H1 (cell line): ENCODE results near the gene SKAP1. TPM values are rescaled to one million over a fixed set of nuclear protein-coding genes. Genes with fewer than 3 reads are reported as not detected.

ENCODE experiments used
- CTCF ChIA-PET: fragments of 300-600 bp; sonication (Branson Sonifier 250); formaldehyde crosslinking; loops from one replicate; lab custom pipeline; 2021; ENCODE audit not compliant: partially characterized antibody; lab: Charles Lee
- POLR2A ChIA-PET: fragments of 300-600 bp; sonication (Branson Sonifier 250); formaldehyde crosslinking; loops from one replicate; lab custom pipeline; 2021; ENCODE audit warnings: inconsistent platforms; ENCODE audit not compliant: partially characterized antibody; lab: Charles Lee
- DNase-seq, 2 experiments: peaks; one replicate each; pipeline versions ENCODE4 v3.0.0 to v3.0.0-alpha.2; 2010 to 2022; ENCODE audit warnings: low spot score in 2 of 2, low read depth in 1 of 2, mixed read lengths in 1 of 2
- FAIRE-seq: peaks from 2 replicates; lab custom pipeline; 2011; peaks lifted over from hg19 to GRCh38; lab: Jason Lieb, UNC
- H2AFZ ChIP-seq: 2 replicates; pipeline ENCODE4 v1.8.1; 2012; ENCODE audit warnings: low read length, inconsistent platforms
- H2AK5ac ChIP-seq: 2 replicates; pipeline ENCODE4 v1.6.1; 2013; ENCODE audit warnings: low read depth, low read length
- H2BK120ac ChIP-seq: replicated peaks from 2 replicates; pipeline ENCODE3; 2013; ENCODE audit warnings: low read depth, low read length, inconsistent platforms
- H2BK12ac ChIP-seq: 2 replicates; pipeline ENCODE4 v1.6.1; 2013; ENCODE audit warnings: low read depth, low read length
- H2BK15ac ChIP-seq: 2 replicates; pipeline ENCODE4 v1.6.1; 2013; ENCODE audit warnings: low read length
- H2BK20ac ChIP-seq: 2 replicates; pipeline ENCODE4 v1.6.1; 2013; ENCODE audit warnings: low read length
- H2BK5ac ChIP-seq: 2 replicates; pipeline ENCODE4 v1.6.1; 2013; ENCODE audit warnings: low read depth, low read length
- H3K14ac ChIP-seq: 2 replicates; pipeline ENCODE4 v1.6.1; 2013; ENCODE audit warnings: inconsistent platforms; ENCODE audit not compliant: insufficient read length
- H3K18ac ChIP-seq: 2 replicates; pipeline ENCODE4 v1.6.1; 2013; ENCODE audit warnings: low read length; ENCODE audit errors: extremely low read depth
- H3K23ac ChIP-seq: 2 replicates; pipeline ENCODE4 v1.6.1; 2013; ENCODE audit warnings: inconsistent platforms; ENCODE audit not compliant: insufficient read length
- H3K23me2 ChIP-seq: 2 replicates; pipeline ENCODE4 v1.6.1; 2013; ENCODE audit warnings: low read depth, low read length
- H3K27ac ChIP-seq: 2 replicates; pipeline ENCODE4 v1.6.1; 2011; ENCODE audit warnings: low read depth, low read length, inconsistent platforms
- H3K27me3 ChIP-seq, 4 experiments: replicated peaks in 1 of 4; 1 replicate in 1 of 4; 2 replicates in 3 of 4; pipeline versions ENCODE4 v1.6.1 to v1.8.1; 2011 to 2013; ENCODE audit warnings: low read length in 3 of 4, mild to moderate bottlenecking in 3 of 4, inconsistent platforms in 2 of 4, mixed read lengths in 2 of 4, moderate library complexity in 1 of 4; ENCODE audit not compliant: control insufficient read depth in 3 of 4, insufficient read depth in 3 of 4; ENCODE audit errors: extremely low read depth in 1 of 4
- H3K36me3 ChIP-seq, 4 experiments: 2 replicates each; pipeline versions ENCODE4 v1.6.1 to v1.8.1; 2011 to 2013; ENCODE audit warnings: mild to moderate bottlenecking in 4 of 4, low read length in 3 of 4, moderate library complexity in 2 of 4, control low read depth in 1 of 4, inconsistent platforms in 1 of 4; ENCODE audit not compliant: insufficient read depth in 4 of 4, control insufficient read depth in 2 of 4
- H3K4ac ChIP-seq: replicated peaks from 2 replicates; pipeline ENCODE3; 2013; ENCODE audit warnings: low read length, low read depth, mixed read lengths, inconsistent platforms; ENCODE audit not compliant: insufficient read length
- H3K4me1 ChIP-seq, 4 experiments: replicated peaks in 1 of 4; 1 replicate in 1 of 4; 2 replicates in 3 of 4; pipeline versions ENCODE4 v1.6.1 to v1.8.1; 2011 to 2013; ENCODE audit warnings: low read length in 3 of 4, inconsistent platforms in 2 of 4, mixed read lengths in 1 of 4; ENCODE audit not compliant: insufficient read depth in 4 of 4, control insufficient read depth in 3 of 4
- H3K4me2 ChIP-seq, 2 experiments: 2 replicates each; pipeline versions ENCODE4 v1.6.1 to v1.8.1; 2011 to 2013; ENCODE audit warnings: low read depth in 2 of 2, low read length in 2 of 2, control low read depth in 1 of 2, inconsistent platforms in 1 of 2, mild to moderate bottlenecking in 1 of 2; ENCODE audit not compliant: insufficient read depth in 1 of 2
- H3K4me3 ChIP-seq, 4 experiments: fragments of 200-600, 300-600 bp in 1 of 4; sonication (generic), shearing (Covaris generic), sonication (Bioruptor Twin) in 1 of 4; 2 replicates each; pipeline versions ENCODE4 v1.5.1 to v1.8.1; 2011 to 2016; ENCODE audit warnings: low read length in 4 of 4, low read depth in 3 of 4, control low read depth in 2 of 4, inconsistent platforms in 2 of 4, mild to moderate bottlenecking in 2 of 4, mixed read lengths in 1 of 4, moderate library complexity in 1 of 4; ENCODE audit not compliant: insufficient read depth in 2 of 4; ENCODE audit errors: extremely low read depth in 1 of 4
- H3K56ac ChIP-seq: replicated peaks from 2 replicates; pipeline ENCODE3; 2013; ENCODE audit warnings: low read depth, mild to moderate bottlenecking, mixed read lengths, low read length, inconsistent platforms; ENCODE audit not compliant: insufficient read length
- H3K79me1 ChIP-seq: 2 replicates; pipeline ENCODE4 v1.6.1; 2013; ENCODE audit warnings: low read depth, low read length, control low read depth
- H3K79me2 ChIP-seq, 2 experiments: 2 replicates each; pipeline versions ENCODE4 v1.6.1 to v1.8.1; 2012 to 2013; ENCODE audit warnings: low read length in 2 of 2, mild to moderate bottlenecking in 2 of 2, inconsistent platforms in 1 of 2; ENCODE audit not compliant: insufficient read depth in 2 of 2, control insufficient read depth in 1 of 2
- H3K9ac ChIP-seq, 4 experiments: replicated peaks in 1 of 4; 1 replicate in 1 of 4; 2 replicates in 3 of 4; pipeline versions ENCODE4 v1.6.1 to v1.8.1; 2011 to 2013; ENCODE audit warnings: low read depth in 3 of 4, low read length in 3 of 4, control low read depth in 2 of 4, mild to moderate bottlenecking in 2 of 4, moderate library complexity in 2 of 4, inconsistent platforms in 1 of 4; ENCODE audit errors: extremely low read depth in 1 of 4
- H3K9me3 ChIP-seq, 2 experiments: 2 replicates each; pipeline versions ENCODE4 v1.6.1 to v1.8.1; 2012 to 2013; ENCODE audit warnings: mild to moderate bottlenecking in 2 of 2, moderate library complexity in 2 of 2, control low read depth in 1 of 2, inconsistent platforms in 1 of 2, low read depth in 1 of 2, low read length in 1 of 2, mixed read lengths in 1 of 2; ENCODE audit not compliant: insufficient read depth in 2 of 2
- H4K20me1 ChIP-seq, 2 experiments: replicated peaks in 1 of 2; 2 replicates each; pipeline versions ENCODE3 to v1.8.1; 2011 to 2013; ENCODE audit warnings: inconsistent platforms in 2 of 2, low read length in 2 of 2, mild to moderate bottlenecking in 1 of 2; ENCODE audit not compliant: insufficient read depth in 2 of 2, control insufficient read depth in 1 of 2
- H4K5ac ChIP-seq: 2 replicates; pipeline ENCODE4 v1.6.1; 2013; ENCODE audit warnings: low read length, low read depth, mixed read lengths, inconsistent platforms; ENCODE audit not compliant: insufficient read length
- H4K8ac ChIP-seq: 2 replicates; pipeline ENCODE4 v1.8.0; 2013; ENCODE audit warnings: mild to moderate bottlenecking, moderate library complexity, low read length, inconsistent platforms; ENCODE audit not compliant: insufficient read depth; ENCODE audit errors: extremely low read depth
- H4K91ac ChIP-seq: replicated peaks from 2 replicates; pipeline ENCODE3; 2013; ENCODE audit warnings: low read length, mixed read lengths, inconsistent platforms; ENCODE audit not compliant: insufficient read length
- BCL11A ChIP-seq, 2 experiments: IDR thresholded peaks; one replicate each; pipeline ENCODE4 v1.6.1; 2011; ENCODE audit warnings: low read depth in 2 of 2, low read length in 2 of 2, mild to moderate bottlenecking in 2 of 2
- CBX5 ChIP-seq: fragments of 300-800, 300-1000 bp; sonication (generic); IDR thresholded peaks from 2 replicates; pipeline ENCODE4 v1.7.1; 2016; ENCODE audit warnings: antibody characterized with exemption, low read length, low read depth
- NRF1 ChIP-seq: IDR thresholded peaks from 2 replicates; pipeline ENCODE4 v1.6.1; 2011; ENCODE audit warnings: mild to moderate bottlenecking, low read depth, low read length, improper control_type of control experiment
- SP4 ChIP-seq: IDR thresholded peaks from 2 replicates; pipeline ENCODE4 v1.6.1; 2012; ENCODE audit warnings: low read length, inconsistent platforms
- TAF1 ChIP-seq: IDR thresholded peaks from 2 replicates; pipeline ENCODE4 v1.6.1; 2011; ENCODE audit warnings: mild to moderate bottlenecking, low read depth, low read length
- TCF12 ChIP-seq: IDR thresholded peaks from 2 replicates; pipeline ENCODE4 v1.6.1; 2011; ENCODE audit warnings: low read depth, mild to moderate bottlenecking, low read length
- WGBS, 2 experiments: shearing (Covaris generic) in 1 of 2; methylation state at CpG; one replicate each; pipeline versions ENCODE4 v1.1.6 to v1.1.7; 2013 to 2015; ENCODE audit warnings: low lambda C conversion rate in 2 of 2, mixed read lengths in 2 of 2, inconsistent platforms in 1 of 2, low coverage in 1 of 2, missing lambda C conversion rate in 1 of 2; ENCODE audit not compliant: insufficient replicate concordance in 2 of 2, insufficient coverage in 1 of 2, insufficient read length in 1 of 2; ENCODE audit errors: extremely low coverage in 1 of 2, missing lambda C conversion rate in 1 of 2; 5-methylcytosine and 5-hydroxymethylcytosine counted together
- polyA plus RNA-seq, 7 experiments: library from polyadenylated mRNA; depleted of rRNA in 3 of 7; stranded (reverse) in 5 of 7; unstranded in 2 of 7; fragments of >200 nt in 5 of 7; fragments of 200-250 nt in 2 of 7; gene quantifications; 1 replicate in 5 of 7; 2 replicates in 1 of 7; 4 replicates in 1 of 7; pipeline versions ENCODE4 v1.2.1 to v1.2.3, GENCODE V29; 2011 to 2013; ENCODE audit warnings: missing spikeins in 2 of 7, mixed read lengths in 2 of 7
- total RNA-seq: library from RNA; stranded (reverse); fragmentation: NEBNext Ultra II Directional; extraction: Animal tissue kit (Norgen Biotek cat#: 25700); gene quantifications from 2 replicates; pipeline ENCODE4 v1.2.1, GENCODE V29; 2021

SKAP1 gene
- total and polyA plus RNA-seq, 2 of the 8 experiments (the other 6 are each of a cell fraction or from before 2014, with no cell fraction given) = not detected

DNA sequence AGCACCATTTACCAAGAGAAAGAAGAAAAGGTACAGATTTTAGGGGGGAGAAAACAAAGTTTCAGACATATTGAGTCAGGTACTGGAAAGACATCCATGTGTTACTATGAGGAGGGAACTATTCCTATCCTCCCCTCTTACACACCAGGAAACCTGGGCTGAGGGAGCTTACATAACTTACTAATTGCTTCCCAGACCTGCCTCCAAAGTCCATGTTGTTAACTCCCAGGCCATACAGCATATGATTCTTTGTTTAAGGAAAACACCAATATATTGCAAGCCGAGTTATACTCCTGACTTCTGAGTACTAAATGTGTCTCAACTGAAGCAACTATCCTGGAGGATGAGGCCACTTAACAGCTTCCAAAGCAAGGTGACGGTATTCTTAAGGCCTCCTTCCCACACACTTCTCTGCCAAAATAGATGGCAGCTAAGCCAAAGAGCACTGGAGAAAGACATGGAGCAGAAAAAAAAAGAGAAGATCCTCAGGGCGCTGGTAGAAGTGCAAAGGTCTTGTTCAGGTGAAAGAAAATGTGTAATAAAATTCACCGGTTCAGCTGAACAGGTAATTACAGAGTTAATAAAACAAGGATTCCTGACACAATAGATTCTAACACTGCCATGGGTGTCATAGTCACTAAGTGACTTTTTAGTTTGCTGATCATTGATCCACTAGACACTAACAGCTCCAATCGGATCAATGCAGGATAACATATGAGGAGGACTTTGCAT, 151.1 kb downstream of the SKAP1 start:
- no peaks in the 10 kb centered on the region for H4K20me1 ChIP-seq
- H2AFZ ChIP-seq = no peak overlapping the region
- FAIRE-seq = no peak
- no peak overlapping the region for H3K14ac ChIP-seq
- no peak overlapping the region for H2BK20ac ChIP-seq
- H3K79me1 ChIP-seq = no peaks in the 10 kb centered on the region
- no peak overlapping the region for H3K23ac ChIP-seq
- no peak overlapping the region for H3K56ac ChIP-seq
- 89% methylated on average over 5 of the region's 5 CpGs; no CpG with 5 or more reads in 1 of the 2 experiments for WGBS, 2 experiments
- no peak overlapping the region for H2BK5ac ChIP-seq
- no peak overlapping the region for H2BK120ac ChIP-seq
- ChIA-PET CTCF (interaction anchor here (0.8 to 3.1 kb wide), 5 partner anchors 9 to 143 kb away, joined by 3 to 21 read pairs (median 5); no protein-coding TSS in a partner anchor), POLR2A (no interaction called here)
- no peak overlapping the region for H2BK12ac ChIP-seq
- TF ChIP-seq TAF1 = no peak
- TF ChIP-seq TCF12 = no peak
- no peak for TF ChIP-seq BCL11A (IDR thresholded peaks at IDR 0.05; ENCODE audit: low read depth in 2 of 2, low read length in 2 of 2)
- TF ChIP-seq SP4 = no peak
- TF ChIP-seq NRF1 = no peak
- TF ChIP-seq CBX5 = no peak
- no peak overlapping the region for H4K5ac ChIP-seq
- H3K79me2 ChIP-seq = no peaks in the 10 kb centered on the region
- H3K4me3 ChIP-seq = no peak overlapping the region
- H3K18ac ChIP-seq = no peak overlapping the region
- no peak overlapping the region for H2AK5ac ChIP-seq
- H3K4me1 ChIP-seq = no peaks in the 10 kb centered on the region
- H3K27me3 ChIP-seq = no peaks in the 10 kb centered on the region
- H3K23me2 ChIP-seq = no peaks in the 10 kb centered on the region
- H2BK15ac ChIP-seq = no peak overlapping the region
- H3K4me2 ChIP-seq = no peak overlapping the region
- no peak overlapping the region for H3K4ac ChIP-seq
- H3K27ac ChIP-seq = no peak overlapping the region
- H4K8ac ChIP-seq = no peak overlapping the region
- no peak overlapping the region for H4K91ac ChIP-seq
- no peak overlapping the region for H3K9ac ChIP-seq
- H3K36me3 ChIP-seq = no peaks in the 10 kb centered on the region
- no peak for DNase-seq
- no peaks in the 10 kb centered on the region for H3K9me3 ChIP-seq
